ENCODE data around the gene PRR29.

DNA sequence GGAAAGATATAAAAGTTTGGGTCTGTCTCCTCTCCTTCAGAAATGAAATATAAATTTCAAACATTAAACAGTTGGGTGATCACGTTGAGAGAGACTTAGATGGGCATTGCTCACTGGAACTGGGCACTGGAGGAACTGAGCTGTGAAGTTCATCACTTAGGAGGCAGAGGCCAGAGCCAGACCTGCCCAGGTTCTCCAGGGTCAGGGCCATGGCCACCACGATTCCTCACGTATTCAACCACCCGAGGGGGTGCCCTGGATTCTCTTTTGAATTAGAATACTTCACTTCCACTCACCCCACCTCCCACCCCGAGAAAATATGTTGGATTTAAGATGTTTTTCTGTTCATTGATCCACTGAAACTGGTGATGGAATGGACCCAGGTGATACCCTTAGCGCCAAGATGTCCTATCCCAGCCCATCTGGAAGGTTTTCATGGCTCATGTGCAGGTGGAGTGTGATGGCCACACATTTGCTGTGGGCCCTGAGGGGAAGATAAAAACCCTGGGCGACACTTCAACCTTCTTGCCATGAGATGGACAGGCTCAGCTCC, 6.1 kb downstream of the PRR29 start:
- TF ChIP-seq POLR2A (IDR thresholded peaks at IDR 0.05): no peak
- TF ChIP-seq, protein P1, sequence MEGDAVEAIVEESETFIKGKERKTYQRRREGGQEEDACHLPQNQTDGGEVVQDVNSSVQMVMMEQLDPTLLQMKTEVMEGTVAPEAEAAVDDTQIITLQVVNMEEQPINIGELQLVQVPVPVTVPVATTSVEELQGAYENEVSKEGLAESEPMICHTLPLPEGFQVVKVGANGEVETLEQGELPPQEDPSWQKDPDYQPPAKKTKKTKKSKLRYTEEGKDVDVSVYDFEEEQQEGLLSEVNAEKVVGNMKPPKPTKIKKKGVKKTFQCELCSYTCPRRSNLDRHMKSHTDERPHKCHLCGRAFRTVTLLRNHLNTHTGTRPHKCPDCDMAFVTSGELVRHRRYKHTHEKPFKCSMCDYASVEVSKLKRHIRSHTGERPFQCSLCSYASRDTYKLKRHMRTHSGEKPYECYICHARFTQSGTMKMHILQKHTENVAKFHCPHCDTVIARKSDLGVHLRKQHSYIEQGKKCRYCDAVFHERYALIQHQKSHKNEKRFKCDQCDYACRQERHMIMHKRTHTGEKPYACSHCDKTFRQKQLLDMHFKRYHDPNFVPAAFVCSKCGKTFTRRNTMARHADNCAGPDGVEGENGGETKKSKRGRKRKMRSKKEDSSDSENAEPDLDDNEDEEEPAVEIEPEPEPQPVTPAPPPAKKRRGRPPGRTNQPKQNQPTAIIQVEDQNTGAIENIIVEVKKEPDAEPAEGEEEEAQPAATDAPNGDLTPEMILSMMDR (IDR thresholded peaks at IDR 0.05): no peak
- TF ChIP-seq EP300 (IDR thresholded peaks at IDR 0.05): no peak
